MM.1S (cell line): Measurements from ENCODE around the gene COX14.

Source experiments
- EZH2 ChIP-seq: fragments of 300-600 bp; sonication (generic); optimal IDR thresholded peaks from 2 replicates; pipeline ENCODE3; 2017; ENCODE audit warnings: low read depth, mild to moderate bottlenecking, antibody characterized with exemption, low read length, mixed read lengths
- TF ChIP-seq, protein P1 (sequence below): fragments of 300-600 bp; sonication (generic); IDR thresholded peaks from 2 replicates; pipeline ENCODE4 v1.5.1; 2016; ENCODE audit warnings: antibody characterized with exemption, low read length, mixed read lengths

DNA sequence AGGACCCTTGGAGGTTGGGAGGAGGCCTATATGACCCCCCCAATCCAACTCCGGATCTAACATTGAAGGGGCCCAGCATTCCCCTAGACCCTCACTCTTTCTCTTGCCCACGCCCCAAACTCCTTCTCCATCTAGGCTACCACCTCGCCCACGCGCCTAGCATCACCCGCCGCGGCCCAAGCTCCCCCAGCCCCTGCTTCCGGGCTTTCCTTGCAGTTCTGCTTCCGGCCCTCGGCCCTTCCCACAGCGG, 54.7 kb downstream of the COX14 start:
- TF ChIP-seq, protein P1, sequence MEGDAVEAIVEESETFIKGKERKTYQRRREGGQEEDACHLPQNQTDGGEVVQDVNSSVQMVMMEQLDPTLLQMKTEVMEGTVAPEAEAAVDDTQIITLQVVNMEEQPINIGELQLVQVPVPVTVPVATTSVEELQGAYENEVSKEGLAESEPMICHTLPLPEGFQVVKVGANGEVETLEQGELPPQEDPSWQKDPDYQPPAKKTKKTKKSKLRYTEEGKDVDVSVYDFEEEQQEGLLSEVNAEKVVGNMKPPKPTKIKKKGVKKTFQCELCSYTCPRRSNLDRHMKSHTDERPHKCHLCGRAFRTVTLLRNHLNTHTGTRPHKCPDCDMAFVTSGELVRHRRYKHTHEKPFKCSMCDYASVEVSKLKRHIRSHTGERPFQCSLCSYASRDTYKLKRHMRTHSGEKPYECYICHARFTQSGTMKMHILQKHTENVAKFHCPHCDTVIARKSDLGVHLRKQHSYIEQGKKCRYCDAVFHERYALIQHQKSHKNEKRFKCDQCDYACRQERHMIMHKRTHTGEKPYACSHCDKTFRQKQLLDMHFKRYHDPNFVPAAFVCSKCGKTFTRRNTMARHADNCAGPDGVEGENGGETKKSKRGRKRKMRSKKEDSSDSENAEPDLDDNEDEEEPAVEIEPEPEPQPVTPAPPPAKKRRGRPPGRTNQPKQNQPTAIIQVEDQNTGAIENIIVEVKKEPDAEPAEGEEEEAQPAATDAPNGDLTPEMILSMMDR, result no peak
- no peak for TF ChIP-seq EZH2
